ENCODE measurements around the gene DCLK1.

GRCh38 chr13:35966024-35966423 lies 165.2 kb downstream of the DCLK1 start:
- TF ChIP-seq, protein P1, sequence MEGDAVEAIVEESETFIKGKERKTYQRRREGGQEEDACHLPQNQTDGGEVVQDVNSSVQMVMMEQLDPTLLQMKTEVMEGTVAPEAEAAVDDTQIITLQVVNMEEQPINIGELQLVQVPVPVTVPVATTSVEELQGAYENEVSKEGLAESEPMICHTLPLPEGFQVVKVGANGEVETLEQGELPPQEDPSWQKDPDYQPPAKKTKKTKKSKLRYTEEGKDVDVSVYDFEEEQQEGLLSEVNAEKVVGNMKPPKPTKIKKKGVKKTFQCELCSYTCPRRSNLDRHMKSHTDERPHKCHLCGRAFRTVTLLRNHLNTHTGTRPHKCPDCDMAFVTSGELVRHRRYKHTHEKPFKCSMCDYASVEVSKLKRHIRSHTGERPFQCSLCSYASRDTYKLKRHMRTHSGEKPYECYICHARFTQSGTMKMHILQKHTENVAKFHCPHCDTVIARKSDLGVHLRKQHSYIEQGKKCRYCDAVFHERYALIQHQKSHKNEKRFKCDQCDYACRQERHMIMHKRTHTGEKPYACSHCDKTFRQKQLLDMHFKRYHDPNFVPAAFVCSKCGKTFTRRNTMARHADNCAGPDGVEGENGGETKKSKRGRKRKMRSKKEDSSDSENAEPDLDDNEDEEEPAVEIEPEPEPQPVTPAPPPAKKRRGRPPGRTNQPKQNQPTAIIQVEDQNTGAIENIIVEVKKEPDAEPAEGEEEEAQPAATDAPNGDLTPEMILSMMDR (IDR thresholded peaks at IDR 0.05), result no peak
- TF ChIP-seq POLR2A (IDR thresholded peaks at IDR 0.05), result no peak
- no peak for TF ChIP-seq EP300 (IDR thresholded peaks at IDR 0.05; ENCODE audit: low read depth)
- no peak for TF ChIP-seq POLR2AphosphoS5 (IDR thresholded peaks at IDR 0.05)
